Esophagus muscularis mucosa (tissue), 4 donors: ENCODE measurements around the gene GUCY2D. TPM values are rescaled to one million over a fixed set of nuclear protein-coding genes. Genes with fewer than 3 reads are reported as not detected.
"Not testable (repeated sequence)": the region's sequence is repeated elsewhere in the genome, so short reads cannot be mapped to it uniquely, and the experiment has no call there.

Experiments used
- DNase-seq: peaks from one replicate; pipeline ENCODE4 v3.0.0-alpha.2; 2017; ENCODE audit errors: extremely low spot score
- H3K27ac ChIP-seq, 4 donors: fragments of 200-600 bp; sonication (generic); replicated peaks in 1 of 4; 1 replicate in 3 of 4; 2 replicates in 1 of 4; pipeline ENCODE4 v1.5.1; 2016 to 2019; ENCODE audit warnings: mild to moderate bottlenecking in 1 of 4
- H3K27me3 ChIP-seq, 4 donors: fragments of 200-600 bp; sonication (generic); one replicate each; pipeline versions ENCODE4 v1.5.1 to v1.6.0; 2016 to 2019
- H3K36me3 ChIP-seq, 4 donors: fragments of 200-600 bp; sonication (generic); one replicate each; pipeline ENCODE4 v1.5.1; 2016 to 2019
- H3K4me1 ChIP-seq, 4 donors: fragments of 200-600 bp; sonication (generic); one replicate each; pipeline ENCODE4 v1.5.1; 2016 to 2019
- H3K4me3 ChIP-seq, 4 donors: fragments of 200-600 bp; sonication (generic); 1 replicate in 2 of 4; 2 replicates in 2 of 4; pipeline ENCODE4 v1.5.1; 2016 to 2019; ENCODE audit warnings: mild to moderate bottlenecking in 4 of 4, moderate library complexity in 1 of 4
- H3K9me3 ChIP-seq, 4 donors: fragments of 200-600 bp; sonication (generic); 1 replicate in 3 of 4; 2 replicates in 1 of 4; pipeline ENCODE4 v1.5.1; 2016 to 2019
- EP300 ChIP-seq: sonication (generic); formaldehyde crosslinking; IDR thresholded peaks from one replicate; pipeline ENCODE4 v1.6.1; 2017; ENCODE audit warnings: antibody characterized with exemption
- POLR2A ChIP-seq: fragments of 450-650 bp; IDR thresholded peaks from one replicate; pipeline ENCODE4 v1.6.1; 2017; ENCODE audit warnings: antibody characterized with exemption, moderate library complexity, mild to moderate bottlenecking, low read depth
- POLR2AphosphoS5 ChIP-seq, 2 donors: sonication (generic); formaldehyde crosslinking; IDR thresholded peaks; one replicate each; pipeline ENCODE4 v1.6.1; 2017; ENCODE audit warnings: antibody characterized with exemption in 2 of 2
- WGBS: methylation state at CpG from one replicate; pipeline ENCODE4 v1.1.5; 2018; 5-methylcytosine and 5-hydroxymethylcytosine counted together
- intact Hi-C: fragments of 100-400 bp; cut with DNase I; formaldehyde crosslinking; loops from one replicate; pipeline ENCODE4 v1.15.1; 2023
- total RNA-seq, 4 donors: library from RNA; depleted of rRNA; stranded (reverse); fragments of >200 nt; gene quantifications; one replicate each; pipeline versions ENCODE4 v1.1.0 to v1.2.1, GENCODE V29; 2016
- TF ChIP-seq, protein P1 (sequence below), 3 experiments: fragments of 200-600 bp in 2 of 3; fragments of 450-650 bp in 1 of 3; sonication (generic) in 2 of 3; IDR thresholded peaks; one replicate each; pipeline ENCODE4 v1.5.1; 2017 to 2019; ENCODE audit warnings: antibody characterized with exemption in 3 of 3, mild to moderate bottlenecking in 2 of 3, moderate library complexity in 1 of 3

GUCY2D gene
- total RNA-seq, 4 donors from 2014 or later: 1.1 TPM; not detected in 3

DNA sequence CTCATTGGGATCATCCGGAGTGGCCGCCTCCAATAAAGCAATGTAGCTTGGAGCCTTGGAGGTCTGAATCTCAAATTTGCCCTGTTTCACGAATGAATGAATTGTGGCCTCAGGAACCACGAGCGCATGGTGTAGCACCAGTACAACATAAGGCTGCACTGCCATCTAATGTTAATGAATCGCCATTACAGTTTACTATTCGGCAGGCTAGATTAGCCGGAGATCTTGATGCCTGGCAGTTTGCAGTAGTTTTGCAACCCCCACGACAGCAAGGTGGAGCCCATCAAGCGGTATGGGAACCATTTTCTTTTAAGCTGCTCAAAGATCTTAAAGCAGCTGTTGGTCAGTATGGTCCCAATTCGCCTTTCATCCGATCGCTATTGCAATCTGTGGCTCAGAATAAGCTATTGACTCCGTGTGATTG, 55.3 kb downstream of the GUCY2D start:
- Histone ChIP-seq H3K27ac (no peak overlapping the region), H3K27me3 (peaks cover 3 to 74% (median 29%) of the 10 kb centered on the region in 4 donors), H3K4me1 (peaks cover 5 to 17% (median 11%) of the 10 kb centered on the region in 4 donors), H3K4me3 (no peak overlapping the region), H3K36me3 (no peaks in the 10 kb centered on the region), H3K9me3 (no peaks in the 10 kb centered on the region)
- WGBS: 14% methylated on average over 11 of the region's 14 CpGs
- no peak for DNase-seq
- TF ChIP-seq EP300 (no peak), POLR2A (no peak), POLR2AphosphoS5 (IDR thresholded peaks at IDR 0.05) (peak in 1 of 2 donors; percentile 17)
- TF ChIP-seq, protein P1, sequence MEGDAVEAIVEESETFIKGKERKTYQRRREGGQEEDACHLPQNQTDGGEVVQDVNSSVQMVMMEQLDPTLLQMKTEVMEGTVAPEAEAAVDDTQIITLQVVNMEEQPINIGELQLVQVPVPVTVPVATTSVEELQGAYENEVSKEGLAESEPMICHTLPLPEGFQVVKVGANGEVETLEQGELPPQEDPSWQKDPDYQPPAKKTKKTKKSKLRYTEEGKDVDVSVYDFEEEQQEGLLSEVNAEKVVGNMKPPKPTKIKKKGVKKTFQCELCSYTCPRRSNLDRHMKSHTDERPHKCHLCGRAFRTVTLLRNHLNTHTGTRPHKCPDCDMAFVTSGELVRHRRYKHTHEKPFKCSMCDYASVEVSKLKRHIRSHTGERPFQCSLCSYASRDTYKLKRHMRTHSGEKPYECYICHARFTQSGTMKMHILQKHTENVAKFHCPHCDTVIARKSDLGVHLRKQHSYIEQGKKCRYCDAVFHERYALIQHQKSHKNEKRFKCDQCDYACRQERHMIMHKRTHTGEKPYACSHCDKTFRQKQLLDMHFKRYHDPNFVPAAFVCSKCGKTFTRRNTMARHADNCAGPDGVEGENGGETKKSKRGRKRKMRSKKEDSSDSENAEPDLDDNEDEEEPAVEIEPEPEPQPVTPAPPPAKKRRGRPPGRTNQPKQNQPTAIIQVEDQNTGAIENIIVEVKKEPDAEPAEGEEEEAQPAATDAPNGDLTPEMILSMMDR (IDR thresholded peaks at IDR 0.05): peak; percentile 76 to 82 (median 77)
- intact Hi-C loops: loop anchor here (5.0 kb wide), 3 partner anchors 65 to 195 kb away; no protein-coding TSS in a partner anchor

DNA sequence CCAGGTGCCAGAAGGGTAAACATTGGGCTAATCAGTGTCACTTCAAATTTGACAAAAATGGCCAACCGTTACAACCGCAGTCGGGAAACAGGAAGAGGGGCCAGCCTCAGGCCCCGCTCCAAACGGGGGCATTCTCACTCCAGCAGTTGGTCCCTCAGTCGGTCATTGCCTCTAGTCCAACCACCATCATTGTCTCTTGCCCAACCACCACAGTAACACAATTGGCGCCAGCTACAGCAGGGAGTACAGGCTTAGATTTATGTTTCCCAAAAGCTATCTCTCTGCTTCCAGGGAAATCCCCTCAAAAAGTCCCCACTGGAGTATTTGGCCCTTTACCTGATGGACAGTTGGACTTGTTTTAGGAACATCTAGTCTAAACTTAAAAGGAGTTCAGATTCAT, 56.7 kb downstream of the GUCY2D start:
- H3K27ac ChIP-seq: no peak overlapping the region
- H3K27me3 ChIP-seq: peaks cover 3 to 88% (median 38%) of the 10 kb centered on the region in 4 donors
- no peaks in the 10 kb centered on the region for H3K9me3 ChIP-seq
- TF ChIP-seq POLR2AphosphoS5 (IDR thresholded peaks at IDR 0.05): no peak
- TF ChIP-seq POLR2A: no peak
- TF ChIP-seq EP300: no peak
- TF ChIP-seq, protein P1 (IDR thresholded peaks at IDR 0.05): no peak
- intact Hi-C loops: loop anchor here (5.0 kb wide), 3 partner anchors 67 to 197 kb away; no protein-coding TSS in a partner anchor
- H3K4me3 ChIP-seq: no peak overlapping the region
- 22% methylated on average over 7 of the region's 7 CpGs for WGBS
- no peaks in the 10 kb centered on the region for H3K36me3 ChIP-seq
- DNase-seq: no peak
- H3K4me1 ChIP-seq: peaks cover 8 to 28% (median 17%) of the 10 kb centered on the region in 4 donors

DNA sequence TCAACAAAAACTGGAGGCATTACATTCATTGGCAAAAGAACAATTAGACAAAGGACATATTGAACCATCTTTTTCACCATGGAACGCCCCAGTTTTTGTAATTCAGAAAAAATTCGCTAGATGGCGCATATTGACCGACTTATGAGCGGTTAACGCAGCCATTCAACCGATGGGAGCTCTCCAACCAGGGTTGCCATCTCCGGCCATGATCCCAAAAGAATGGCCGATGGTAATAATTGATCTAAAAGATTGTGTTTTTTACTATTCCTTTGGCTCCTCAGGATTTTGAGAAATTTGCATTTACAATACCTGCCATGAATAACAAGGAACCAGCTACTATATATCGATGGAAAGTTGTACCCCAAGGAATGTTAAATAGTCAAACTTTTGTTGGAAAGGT, 57.9 kb downstream of the GUCY2D start:
- no peak for TF ChIP-seq EP300
- TF ChIP-seq, protein P1 (IDR thresholded peaks at IDR 0.05): peak; percentile 73 to 89 (median 79)
- Histone ChIP-seq H3K27ac (no peak overlapping the region), H3K27me3 (peaks cover 3 to 95% (median 38%) of the 10 kb centered on the region in 4 donors), H3K9me3 (no peaks in the 10 kb centered on the region), H3K4me3 (no peak overlapping the region), H3K4me1 (peaks cover 8 to 28% (median 17%) of the 10 kb centered on the region in 4 donors), H3K36me3 (no peaks in the 10 kb centered on the region)
- intact Hi-C loops: loop anchor here (2.0 kb wide), 1 partner anchor 19 kb away; no protein-coding TSS in a partner anchor
- no peak for DNase-seq
- 5% methylated on average over 10 of the region's 10 CpGs for WGBS

DNA sequence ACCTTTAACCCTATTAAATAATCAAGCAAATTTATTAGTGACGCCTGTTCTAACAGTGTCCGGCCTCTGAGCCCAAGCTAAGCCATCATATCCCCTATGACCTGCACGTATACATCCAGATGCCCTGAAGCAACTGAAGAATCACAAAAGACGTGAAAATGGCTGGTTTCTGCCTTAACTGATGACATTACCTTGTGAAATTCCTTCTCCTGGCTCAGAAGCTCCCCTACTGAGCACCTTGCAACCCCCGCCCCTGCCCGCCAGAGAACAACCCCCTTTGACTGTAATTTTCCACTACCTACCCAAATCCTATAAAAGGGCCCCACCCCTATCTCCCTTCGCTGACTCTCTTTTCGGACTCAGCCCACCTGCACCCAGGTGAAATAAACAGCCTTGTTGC, 59.4 kb downstream of the GUCY2D start:
- peaks cover 0 to 86% (median 38%) of the 10 kb centered on the region in 4 donors for H3K27me3 ChIP-seq
- peaks cover 8 to 28% (median 17%) of the 10 kb centered on the region in 4 donors for H3K4me1 ChIP-seq
- not testable (repeated sequence) for H3K9me3 ChIP-seq, H3K27ac ChIP-seq, H3K36me3 ChIP-seq, H3K4me3 ChIP-seq, DNase-seq
- intact Hi-C loops: loop anchor here (2.0 kb wide), 1 partner anchor 17 kb away; no protein-coding TSS in a partner anchor
- 50% methylated on average over 8 of the region's 8 CpGs for WGBS

DNA sequence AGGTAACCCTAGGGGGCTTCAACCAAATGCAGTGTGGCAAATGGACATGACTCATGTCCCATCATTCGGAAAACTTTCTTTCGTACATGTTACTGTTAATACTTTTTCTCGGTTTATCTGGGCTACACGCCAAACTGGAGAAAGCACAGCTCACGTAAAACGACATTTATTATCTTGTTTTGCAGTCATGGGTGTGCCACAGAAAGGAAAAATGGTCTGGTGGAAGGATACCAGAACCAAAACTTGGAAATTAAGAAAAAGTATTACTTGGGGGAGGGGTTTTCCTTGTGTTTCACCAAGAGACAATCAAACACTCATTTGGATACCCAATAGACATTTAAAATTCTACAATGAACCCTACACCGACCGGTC, 60.0 kb downstream of the GUCY2D start:
- no peak for TF ChIP-seq POLR2A
- no peak for TF ChIP-seq POLR2AphosphoS5 (IDR thresholded peaks at IDR 0.05)
- TF ChIP-seq, protein P1 (IDR thresholded peaks at IDR 0.05): no peak
- TF ChIP-seq EP300: no peak
- DNase-seq: no peak
- no peak overlapping the region for H3K27ac ChIP-seq
- no peaks in the 10 kb centered on the region for H3K9me3 ChIP-seq
- H3K4me3 ChIP-seq: peak overlapping the region in 3 of 4 donors; percentile 10 to 16 (median 15)
- intact Hi-C loops: no loop called here
- peaks cover 6 to 26% (median 16%) of the 10 kb centered on the region in 4 donors for H3K4me1 ChIP-seq
- peaks cover 0 to 81% (median 38%) of the 10 kb centered on the region in 4 donors for H3K27me3 ChIP-seq
- 19% methylated on average over 8 of the region's 8 CpGs for WGBS
- H3K36me3 ChIP-seq: no peaks in the 10 kb centered on the region
